Astrocyte (in vitro differentiated cells and primary cell): ENCODE data around the gene SHROOM2.

ENCODE experiments used
- EZH2 ChIP-seq: IDR thresholded peaks from 2 replicates; pipeline ENCODE4 v1.6.1; 2012; ENCODE audit warnings: mild to moderate bottlenecking, low read length, inconsistent platforms; ENCODE audit not compliant: insufficient read depth
- TF ChIP-seq, protein P1 (sequence below): IDR thresholded peaks from 2 replicates; pipeline ENCODE4 v1.5.1; 2011; ENCODE audit warnings: low read depth, mild to moderate bottlenecking, inconsistent platforms, low read length, moderate library complexity; ENCODE audit not compliant: insufficient read depth

- TF ChIP-seq, protein P1, sequence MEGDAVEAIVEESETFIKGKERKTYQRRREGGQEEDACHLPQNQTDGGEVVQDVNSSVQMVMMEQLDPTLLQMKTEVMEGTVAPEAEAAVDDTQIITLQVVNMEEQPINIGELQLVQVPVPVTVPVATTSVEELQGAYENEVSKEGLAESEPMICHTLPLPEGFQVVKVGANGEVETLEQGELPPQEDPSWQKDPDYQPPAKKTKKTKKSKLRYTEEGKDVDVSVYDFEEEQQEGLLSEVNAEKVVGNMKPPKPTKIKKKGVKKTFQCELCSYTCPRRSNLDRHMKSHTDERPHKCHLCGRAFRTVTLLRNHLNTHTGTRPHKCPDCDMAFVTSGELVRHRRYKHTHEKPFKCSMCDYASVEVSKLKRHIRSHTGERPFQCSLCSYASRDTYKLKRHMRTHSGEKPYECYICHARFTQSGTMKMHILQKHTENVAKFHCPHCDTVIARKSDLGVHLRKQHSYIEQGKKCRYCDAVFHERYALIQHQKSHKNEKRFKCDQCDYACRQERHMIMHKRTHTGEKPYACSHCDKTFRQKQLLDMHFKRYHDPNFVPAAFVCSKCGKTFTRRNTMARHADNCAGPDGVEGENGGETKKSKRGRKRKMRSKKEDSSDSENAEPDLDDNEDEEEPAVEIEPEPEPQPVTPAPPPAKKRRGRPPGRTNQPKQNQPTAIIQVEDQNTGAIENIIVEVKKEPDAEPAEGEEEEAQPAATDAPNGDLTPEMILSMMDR = no peak
- no peak for TF ChIP-seq EZH2
These were observed 191.4 kb downstream of the SHROOM2 start for GRCh38 chrX:9977635-9978034.
